LNCaP clone FGC (cell line): ENCODE data around the gene LAMP1.
"Not testable (repeated sequence)": the region's sequence is repeated elsewhere in the genome, so short reads cannot be mapped to it uniquely, and the experiment has no call there.

Experiments used
- DNase-seq: peaks from one replicate; pipeline ENCODE4 v3.0.0-alpha.2; 2011; ENCODE audit warnings: low read depth
- H3K4me3 ChIP-seq: 2 replicates; pipeline ENCODE4 v1.5.1; 2011; ENCODE audit warnings: mild to moderate bottlenecking, low read depth, low read length, control low read depth
- CTCF ChIP-seq: IDR thresholded peaks from 2 replicates; pipeline ENCODE4 v1.5.1; 2012; ENCODE audit warnings: mild to moderate bottlenecking; ENCODE audit not compliant: control insufficient read depth, insufficient read depth; ENCODE audit errors: extremely low read depth

LAMP1 gene

GRCh38 chr13:113365971-113366588 lies 69.0 kb downstream of the LAMP1 start:
- DNase-seq: no peak
- TF ChIP-seq CTCF: no peak
- no peak overlapping the region for H3K4me3 ChIP-seq

GRCh38 chr13:113367020-113367560 lies 70.1 kb downstream of the LAMP1 start:
- TF ChIP-seq CTCF: no peak
- H3K4me3 ChIP-seq: no peak overlapping the region
- no peak for DNase-seq

GRCh38 chr13:113367771-113368170 lies 70.7 kb downstream of the LAMP1 start:
- no peak for DNase-seq
- no peak for TF ChIP-seq CTCF
- no peak overlapping the region for H3K4me3 ChIP-seq

GRCh38 chr13:113368353-113368752 lies 71.3 kb downstream of the LAMP1 start:
- not testable (repeated sequence) for DNase-seq, H3K4me3 ChIP-seq

- DNase-seq: no peak
- TF ChIP-seq CTCF: no peak
- H3K4me3 ChIP-seq: no peak overlapping the region
Measured at GRCh38 chr13:113369189-113369588, 72.2 kb downstream of the LAMP1 start.

- DNase-seq: no peak
Measured at GRCh38 chr13:113369881-113370280, 72.8 kb downstream of the LAMP1 start.

GRCh38 chr13:113371061-113371460 lies 74.0 kb downstream of the LAMP1 start:
- no peak for TF ChIP-seq CTCF
- no peak for DNase-seq
- no peak overlapping the region for H3K4me3 ChIP-seq

More at GRCh38 chr13:113369881-113370280, 72.8 kb downstream of the LAMP1 start:
- no peak for TF ChIP-seq CTCF
- no peak overlapping the region for H3K4me3 ChIP-seq

- DNase-seq, H3K4me3 ChIP-seq: not testable (repeated sequence)
Measured at GRCh38 chr13:113371701-113372100, 74.7 kb downstream of the LAMP1 start.
